Measurements from ENCODE around the gene G6PD. TPM values are rescaled to one million over a fixed set of nuclear protein-coding genes. Genes with fewer than 3 reads are reported as not detected.
A peak's percentile ranks its signal among the peaks of the same experiment; 100 is the strongest.

Gene G6PD
- total RNA-seq, 1 donor from 2014 or later: 62.8 TPM

GRCh38 chrX:154549766-154550165 lies 3.1 kb upstream of the G6PD start:
- Mint-ChIP-seq H3K27ac (ENCODE audit: unreplicated experiment) (peak overlapping the region; percentile 34), H3K4me1 (ENCODE audit: low read depth, unreplicated experiment) (peaks cover 9% of the 10 kb centered on the region), H3K9me3 (ENCODE audit: unreplicated experiment) (no peaks in the 10 kb centered on the region), H3K27me3 (ENCODE audit: low read depth, unreplicated experiment) (no peaks in the 10 kb centered on the region), H3K36me3 (ENCODE audit: low read depth, unreplicated experiment) (peaks cover 3% of the 10 kb centered on the region), H3K4me3 (ENCODE audit: unreplicated experiment) (peak overlapping the region; percentile 16)
- Histone ChIP-seq H3K4me1 (ENCODE audit: insufficient read depth, low read length) (peaks cover 16% of the 10 kb centered on the region), H3K4me3 (ENCODE audit: insufficient read depth, low read depth, low read length) (no peak overlapping the region), H2AFZ (ENCODE audit: low read depth, low read length) (no peak overlapping the region), H3K79me2 (ENCODE audit: insufficient read depth, low read length) (peaks cover 66% of the 10 kb centered on the region), H3K9me3 (ENCODE audit: insufficient read depth, low read depth, low read length) (no peaks in the 10 kb centered on the region), H3K27ac (ENCODE audit: low read depth, low read length) (no peak overlapping the region), H3K36me3 (ENCODE audit: insufficient read depth, low read length) (no peaks in the 10 kb centered on the region), H3K27me3 (ENCODE audit: insufficient read depth, low read length) (no peaks in the 10 kb centered on the region), H4K20me1 (ENCODE audit: insufficient read depth, low read length) (peaks cover 32% of the 10 kb centered on the region), H3K4me2 (ENCODE audit: low read length) (peak overlapping the region; percentile 62), H3K9ac (ENCODE audit: low read length) (peak overlapping the region; percentile 38)
- TF ChIP-seq CTCF (IDR thresholded peaks at IDR 0.05; ENCODE audit: insufficient read depth, low read depth, low read length): no peak
- TF ChIP-seq EZH2 (IDR thresholded peaks at IDR 0.05; ENCODE audit: insufficient read depth, low read length): no peak
- FAIRE-seq: peak; percentile 70
- DNase-seq (ENCODE audit: low read depth): no peak

- peak overlapping the region; percentile 95 for H3K4me3 Mint-ChIP-seq (ENCODE audit: unreplicated experiment)
- H3K27me3 ChIP-seq (ENCODE audit: insufficient read depth, low read length): no peaks in the 10 kb centered on the region
- no peaks in the 10 kb centered on the region for H3K9me3 ChIP-seq (ENCODE audit: insufficient read depth, low read depth, low read length)
- DNase-seq (ENCODE audit: low read depth) (no peak), FAIRE-seq (peak; percentile 68)
- peaks cover 60% of the 10 kb centered on the region for H3K79me2 ChIP-seq (ENCODE audit: insufficient read depth, low read length)
- H3K4me3 ChIP-seq (ENCODE audit: insufficient read depth, low read depth, low read length): peak overlapping the region; percentile 94
- H3K4me1 Mint-ChIP-seq (ENCODE audit: low read depth, unreplicated experiment): peaks cover 9% of the 10 kb centered on the region
- H3K9ac ChIP-seq (ENCODE audit: low read length): peak overlapping the region; percentile 98
- H4K20me1 ChIP-seq (ENCODE audit: insufficient read depth, low read length): peaks cover 19% of the 10 kb centered on the region
- H3K4me1 ChIP-seq (ENCODE audit: insufficient read depth, low read length): peaks cover 16% of the 10 kb centered on the region
- H3K27me3 Mint-ChIP-seq (ENCODE audit: low read depth, unreplicated experiment): no peaks in the 10 kb centered on the region
- TF ChIP-seq EZH2 (IDR thresholded peaks at IDR 0.05; ENCODE audit: insufficient read depth, low read length): no peak
- no peak for TF ChIP-seq CTCF (IDR thresholded peaks at IDR 0.05; ENCODE audit: insufficient read depth, low read depth, low read length)
- peaks cover 3% of the 10 kb centered on the region for H3K36me3 Mint-ChIP-seq (ENCODE audit: low read depth, unreplicated experiment)
- H3K9me3 Mint-ChIP-seq (ENCODE audit: unreplicated experiment): no peaks in the 10 kb centered on the region
- H3K27ac ChIP-seq (ENCODE audit: low read depth, low read length): peak overlapping the region; percentile 89
- peak overlapping the region; percentile 100 for H3K4me2 ChIP-seq (ENCODE audit: low read length)
- H3K27ac Mint-ChIP-seq (ENCODE audit: unreplicated experiment): peak overlapping the region; percentile 93
- no peaks in the 10 kb centered on the region for H3K36me3 ChIP-seq (ENCODE audit: insufficient read depth, low read length)
- peak overlapping the region; percentile 83 for H2AFZ ChIP-seq (ENCODE audit: low read depth, low read length)
Measured at GRCh38 chrX:154548028-154548316, 1.3 kb upstream of the G6PD start.

GRCh38 chrX:154547245-154548027 lies 790 bp upstream of the G6PD start, which contains the start of gene IKBKG:
TSS of gene IKBKG (plus strand) at chrX:154547620. CDS start at chrX:154552003, 4,383 bp downstream.
- Mint-ChIP-seq H3K36me3 (ENCODE audit: low read depth, unreplicated experiment) (peaks cover 3% of the 10 kb centered on the region), H3K4me3 (ENCODE audit: unreplicated experiment) (peak within 1 kb of the TSS; percentile 95), H3K9me3 (ENCODE audit: unreplicated experiment) (no peaks in the 10 kb centered on the region), H3K4me1 (ENCODE audit: low read depth, unreplicated experiment) (peaks cover 9% of the 10 kb centered on the region), H3K27ac (ENCODE audit: unreplicated experiment) (peak within 1 kb of the TSS; percentile 93), H3K27me3 (ENCODE audit: low read depth, unreplicated experiment) (no peaks in the 10 kb centered on the region)
- TF ChIP-seq CTCF (IDR thresholded peaks at IDR 0.05; ENCODE audit: insufficient read depth, low read depth, low read length) (no peak), EZH2 (IDR thresholded peaks at IDR 0.05; ENCODE audit: insufficient read depth, low read length) (no peak)
- FAIRE-seq (peak; percentile 26), DNase-seq (ENCODE audit: low read depth) (peak; percentile 70)
- peaks cover 18% of the 10 kb centered on the region for H4K20me1 ChIP-seq (ENCODE audit: insufficient read depth, low read length)
- peaks cover 21% of the 10 kb centered on the region for H3K4me1 ChIP-seq (ENCODE audit: insufficient read depth, low read length)
- peak within 1 kb of the TSS; percentile 98 for H3K9ac ChIP-seq (ENCODE audit: low read length)
- no peaks in the 10 kb centered on the region for H3K36me3 ChIP-seq (ENCODE audit: insufficient read depth, low read length)
- H3K27ac ChIP-seq (ENCODE audit: low read depth, low read length): peak within 1 kb of the TSS; percentile 89
- H3K27me3 ChIP-seq (ENCODE audit: insufficient read depth, low read length): no peaks in the 10 kb centered on the region
- no peaks in the 10 kb centered on the region for H3K9me3 ChIP-seq (ENCODE audit: insufficient read depth, low read depth, low read length)
- H3K4me2 ChIP-seq (ENCODE audit: low read length): peak within 1 kb of the TSS; percentile 100
- peaks cover 60% of the 10 kb centered on the region for H3K79me2 ChIP-seq (ENCODE audit: insufficient read depth, low read length)
- H2AFZ ChIP-seq (ENCODE audit: low read depth, low read length): peak within 1 kb of the TSS; percentile 83
- H3K4me3 ChIP-seq (ENCODE audit: insufficient read depth, low read depth, low read length): peak within 1 kb of the TSS; percentile 94
